ENCODE data around the gene MMP17.
"Not testable (repeated sequence)": the region's sequence is repeated elsewhere in the genome, so short reads cannot be mapped to it uniquely, and the experiment has no call there.

Gene MMP17

DNA sequence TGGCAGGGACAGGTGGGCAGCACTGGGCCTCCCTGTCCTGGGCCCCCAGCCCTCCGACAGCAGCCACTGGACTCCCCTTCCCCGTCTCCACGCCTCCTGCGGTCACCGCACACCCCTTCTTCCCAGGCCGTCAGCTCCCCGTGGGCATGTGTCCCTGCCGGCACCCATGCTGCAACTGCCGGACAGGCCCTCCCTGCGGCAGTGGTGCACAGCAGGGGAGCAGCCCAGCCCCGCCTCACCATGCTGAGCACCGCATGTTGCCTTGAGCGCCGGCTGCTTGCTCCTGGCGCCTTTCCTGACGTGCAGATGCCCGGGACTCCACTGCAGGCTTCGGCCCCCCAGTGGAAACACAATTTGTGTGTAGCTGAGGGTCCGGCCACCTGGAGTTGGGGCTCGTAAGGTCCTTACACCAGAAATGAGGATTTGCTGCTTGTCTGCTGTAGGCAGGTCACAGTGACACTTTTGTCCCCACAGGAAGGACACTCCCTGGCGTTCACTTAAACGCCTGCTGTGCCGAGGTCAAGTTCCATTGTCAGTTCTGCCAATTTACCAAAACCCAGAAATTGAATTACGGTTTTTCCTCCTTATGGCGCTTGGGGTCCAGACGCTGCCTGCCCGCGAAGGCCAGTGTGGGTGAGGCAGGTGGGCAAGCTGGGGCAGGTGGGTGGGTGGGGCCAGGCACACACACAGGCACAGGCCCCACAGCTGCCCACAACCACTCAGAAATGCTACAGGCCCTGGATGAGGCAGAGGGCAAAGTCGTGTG is 28.2 kb upstream of the MMP17 start:
- no peak for FAIRE-seq

DNA sequence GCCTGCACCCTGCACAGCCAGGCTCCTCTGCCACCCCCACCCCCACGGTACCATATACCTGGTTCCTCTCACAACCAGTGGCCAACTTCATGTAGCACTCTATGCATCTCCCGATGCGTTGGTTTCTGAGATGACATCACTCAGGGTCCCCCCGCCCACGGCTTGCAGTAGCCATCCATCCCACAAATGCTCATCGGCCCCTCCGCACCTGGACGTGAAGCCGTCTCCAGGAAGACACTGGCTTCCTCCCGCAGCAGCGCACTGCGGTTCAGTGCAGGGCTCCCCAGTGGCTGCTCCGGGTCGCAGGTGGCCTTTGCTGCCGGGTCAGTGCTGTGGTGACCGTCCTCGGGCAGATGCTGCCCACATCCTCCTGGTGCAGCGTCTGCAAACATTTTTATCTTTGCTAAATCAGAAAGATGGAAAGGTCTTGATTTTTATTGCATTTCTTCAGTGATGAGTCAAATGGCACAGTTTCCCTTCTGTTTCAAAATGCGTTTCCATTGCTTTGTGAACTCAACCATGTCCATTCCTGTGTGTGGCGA is 27.5 kb upstream of the MMP17 start:
- DNase-seq (ENCODE audit: insufficient read length, low spot score), result no peak
- no peak for FAIRE-seq

More for the DNA sequence above, 28.2 kb upstream of the MMP17 start:
- DNase-seq (ENCODE audit: insufficient read length, low spot score), result no peak

DNA sequence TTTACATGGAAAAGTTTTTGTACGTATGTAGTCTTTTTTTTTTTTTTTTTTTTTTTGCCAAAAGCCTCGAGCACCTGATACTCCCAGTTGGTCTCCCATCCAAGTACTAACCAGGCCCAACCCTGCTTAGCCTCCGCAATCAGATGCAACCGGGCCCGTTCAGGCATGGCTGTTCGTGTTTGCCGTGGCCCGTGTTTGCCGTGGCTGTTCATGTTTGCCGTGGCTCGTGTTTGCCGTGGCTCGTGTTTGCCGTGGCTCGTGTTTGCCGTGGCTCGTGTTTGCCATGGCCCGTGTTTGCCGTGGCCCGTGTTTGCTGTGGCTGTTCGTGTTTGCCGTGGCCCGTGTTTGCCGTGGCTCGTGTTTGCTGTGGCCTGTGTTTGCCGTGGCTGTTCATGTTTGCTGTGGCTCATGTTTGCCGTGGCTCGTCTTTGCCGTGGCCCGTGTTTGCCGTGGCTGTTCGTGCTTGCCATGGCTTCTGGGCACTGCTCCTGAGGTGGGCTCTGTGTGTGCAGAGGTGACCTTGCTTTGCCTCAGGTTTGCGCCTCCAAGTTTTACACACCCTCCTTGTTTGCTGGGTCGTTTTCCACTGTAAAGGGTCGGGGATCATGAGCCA is 26.8 kb upstream of the MMP17 start:
- DNase-seq (ENCODE audit: insufficient read length, low spot score) (no peak), FAIRE-seq (no peak)

DNA sequence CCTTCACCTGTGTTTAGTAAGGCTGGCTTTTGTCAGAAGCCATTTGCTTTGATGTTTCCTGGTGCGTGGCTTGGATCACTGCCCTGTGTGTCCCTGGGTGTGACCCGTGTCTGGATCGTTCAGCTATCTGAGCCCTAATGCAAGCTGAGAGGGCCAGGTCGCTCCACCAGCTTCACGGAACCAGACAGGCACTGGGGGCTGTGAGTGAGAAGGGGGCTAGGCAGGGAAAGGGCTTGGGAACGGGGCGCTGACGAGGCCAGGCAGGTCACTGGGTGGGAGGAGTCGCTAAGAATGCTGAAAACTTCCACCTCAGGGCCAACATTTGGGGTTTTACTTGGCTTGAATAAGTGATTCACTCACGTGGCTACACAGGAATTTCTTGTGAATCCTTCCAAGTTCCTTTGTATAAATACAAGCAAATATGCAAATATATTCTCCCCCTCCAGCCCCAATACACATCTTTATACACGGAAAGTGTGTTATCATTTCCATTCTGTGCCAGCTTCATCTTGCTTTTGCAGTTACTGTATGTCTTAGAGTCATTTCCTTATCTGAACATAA is 24.2 kb upstream of the MMP17 start:
- DNase-seq (ENCODE audit: insufficient read length, low spot score) (no peak), FAIRE-seq (no peak)

DNA sequence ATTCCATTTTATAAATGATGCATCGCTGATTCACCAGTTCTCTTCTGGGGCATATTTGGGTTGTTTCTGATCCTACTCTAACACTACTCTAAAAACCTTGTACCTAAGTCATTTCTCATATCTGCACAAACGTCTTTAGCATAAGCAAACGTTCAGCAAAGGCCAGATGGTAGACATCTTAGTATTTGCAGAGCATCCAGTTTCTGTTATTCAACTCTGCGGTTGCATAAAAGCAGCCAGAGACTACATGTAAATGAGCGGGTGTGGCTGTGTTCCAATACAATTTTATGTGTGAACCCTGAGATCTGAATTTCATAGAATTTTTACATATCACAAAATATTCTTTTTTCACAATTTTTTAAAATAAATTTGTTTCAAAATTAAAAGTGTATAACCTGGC is 22.8 kb upstream of the MMP17 start:
- DNase-seq (ENCODE audit: insufficient read length, low spot score) (no peak), FAIRE-seq (no peak)

DNA sequence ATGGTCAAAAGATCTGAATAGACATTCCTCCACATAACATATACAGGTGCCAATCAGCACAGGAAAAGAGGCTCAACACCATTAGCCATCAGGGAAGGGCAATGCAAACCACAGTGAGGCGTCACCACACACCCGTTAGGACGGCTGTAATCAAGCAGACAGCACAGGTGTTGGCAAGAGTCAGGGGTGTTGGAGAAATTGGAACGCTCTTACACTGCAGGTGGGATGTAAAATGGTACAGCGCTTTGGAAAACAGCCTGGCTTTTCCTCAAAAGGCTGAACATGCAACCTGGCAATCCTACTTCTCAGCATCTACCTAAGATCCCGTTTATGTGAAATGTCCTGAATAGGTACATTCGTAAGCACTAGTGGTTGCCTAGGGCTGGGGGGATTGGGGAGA is 21.5 kb upstream of the MMP17 start:
- DNase-seq (ENCODE audit: insufficient read length, low spot score) (no peak), FAIRE-seq (no peak)

DNA sequence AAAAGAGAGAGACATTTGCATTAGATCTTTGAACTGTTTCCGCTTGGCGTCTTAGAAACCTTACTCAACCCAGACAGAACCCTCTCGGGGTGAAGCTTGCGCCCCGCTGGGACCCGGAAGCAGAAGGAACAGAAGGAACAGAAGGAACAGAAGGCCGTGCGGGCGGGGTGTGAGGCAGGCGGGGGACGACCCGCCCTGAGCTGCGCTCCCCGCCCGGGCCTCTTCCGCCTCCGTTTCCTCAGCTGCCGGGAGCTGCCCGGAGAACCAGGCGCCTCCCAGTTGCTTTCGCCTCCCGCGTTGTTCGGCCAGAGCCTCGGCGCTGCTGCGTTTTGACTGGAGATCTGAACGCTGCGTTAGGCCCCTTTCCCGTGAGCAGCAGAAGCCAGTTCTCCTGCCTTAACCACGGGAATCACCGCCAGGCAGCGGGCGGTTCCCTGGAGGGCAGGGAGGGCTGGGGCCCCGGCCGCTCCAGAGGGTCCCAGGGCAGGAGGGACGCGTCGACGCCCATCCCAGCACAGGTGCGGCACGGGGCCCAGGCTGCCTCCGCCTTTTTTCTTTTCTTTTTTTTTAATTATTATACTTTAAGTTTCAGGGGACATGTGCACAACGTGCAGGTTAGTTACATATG is 19.3 kb upstream of the MMP17 start:
- DNase-seq (ENCODE audit: insufficient read length, low spot score), result no peak
- no peak for FAIRE-seq

DNA sequence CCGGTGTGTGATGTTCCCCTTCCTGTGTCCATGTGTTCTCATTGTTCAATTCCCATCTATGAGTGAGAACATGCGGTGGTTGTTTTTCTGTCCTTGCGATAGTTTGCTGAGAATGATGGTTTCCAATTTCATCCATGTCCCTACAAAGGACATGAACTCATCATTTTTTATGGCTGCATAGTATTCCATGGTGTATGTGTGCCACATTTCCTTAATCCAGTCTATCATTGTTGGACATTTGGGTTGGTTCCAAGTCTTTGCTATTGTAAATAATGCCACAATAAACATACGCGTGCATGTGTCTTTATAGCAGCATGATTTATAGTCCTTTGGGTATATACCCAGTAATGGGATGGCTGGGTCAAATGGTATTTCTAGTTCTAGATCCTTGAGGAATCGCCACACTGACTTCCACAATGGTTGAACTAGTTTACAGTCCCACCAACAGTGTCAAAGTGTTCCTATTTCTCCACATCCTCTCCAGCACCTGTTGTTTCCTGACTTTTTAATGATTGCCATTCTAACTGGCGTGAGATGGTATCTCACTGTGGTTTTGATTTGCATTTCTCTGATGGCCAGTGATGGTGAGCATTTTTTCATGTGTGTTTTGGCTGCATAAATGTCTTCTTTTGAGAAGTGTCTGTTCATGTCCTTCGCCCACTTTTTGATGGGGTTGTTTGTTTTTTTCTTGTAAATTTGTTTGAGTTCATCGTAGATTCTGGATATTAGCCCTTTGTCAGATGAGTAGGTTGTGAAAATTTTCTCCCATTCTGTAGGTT is 18.5 kb upstream of the MMP17 start:
- not testable (repeated sequence) for FAIRE-seq; DNase-seq (ENCODE audit: insufficient read length, low spot score)

DNA sequence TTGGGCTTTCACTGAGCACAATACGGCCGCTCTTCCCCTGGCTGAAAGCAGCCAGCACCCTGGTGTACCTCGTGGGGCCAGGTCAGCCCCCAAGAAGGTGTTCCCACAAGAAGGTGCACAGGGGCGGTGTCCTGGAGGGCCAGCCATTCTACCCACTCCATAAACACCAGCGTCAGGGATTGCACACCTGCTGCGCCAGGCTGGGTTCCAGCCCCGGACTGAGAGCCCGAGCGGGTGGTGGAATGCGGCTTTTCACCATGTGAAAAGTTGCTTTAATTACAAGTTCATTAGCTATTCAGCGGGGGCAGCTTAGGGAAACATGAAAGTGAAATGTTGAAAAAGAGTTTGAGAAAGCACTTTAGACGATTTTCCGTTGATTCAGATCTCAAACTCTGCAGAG is 17.5 kb upstream of the MMP17 start:
- no peak for DNase-seq (ENCODE audit: insufficient read length, low spot score)
- no peak for FAIRE-seq

DNA sequence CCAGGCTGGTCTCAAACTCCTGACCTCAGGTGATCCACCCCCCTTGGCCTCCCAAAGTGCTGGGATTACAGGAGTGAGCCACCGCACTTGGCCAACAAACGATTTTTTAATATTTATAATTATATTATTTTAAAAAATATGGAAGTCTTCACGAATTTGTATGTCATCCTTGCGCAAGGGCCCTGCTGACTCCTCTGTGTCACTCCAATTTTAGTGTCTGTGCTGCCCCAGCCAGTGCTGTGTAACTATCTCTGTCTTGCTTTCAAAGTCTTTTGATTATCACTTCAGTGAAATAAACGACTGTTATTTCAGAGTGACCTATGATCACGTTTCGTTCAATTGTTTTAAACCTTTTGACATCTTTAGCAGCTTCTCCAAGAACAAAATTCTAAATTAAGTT is 13.1 kb upstream of the MMP17 start:
- DNase-seq (ENCODE audit: insufficient read length, low spot score) (no peak), FAIRE-seq (no peak)

DNA sequence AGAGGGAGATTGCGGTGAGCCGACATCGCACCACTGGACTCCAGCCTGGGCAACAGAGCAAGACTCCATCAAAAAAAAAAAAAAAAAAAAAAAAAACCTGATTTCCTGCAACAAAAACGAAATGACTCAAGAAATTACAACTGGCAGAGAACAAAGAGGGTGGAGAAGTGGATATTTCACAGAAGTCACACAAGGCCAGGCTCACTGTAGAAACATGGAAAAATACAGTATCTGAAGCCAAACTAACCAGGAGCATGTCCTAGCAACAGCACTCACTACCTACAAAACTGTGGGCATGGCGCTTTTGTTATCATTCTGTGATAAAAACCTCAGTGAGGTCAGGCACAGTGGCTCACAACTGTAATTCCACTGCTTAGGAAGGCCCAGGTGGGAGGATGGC is 11.7 kb upstream of the MMP17 start:
- no peak for FAIRE-seq
- no peak for DNase-seq (ENCODE audit: insufficient read length, low spot score)

DNA sequence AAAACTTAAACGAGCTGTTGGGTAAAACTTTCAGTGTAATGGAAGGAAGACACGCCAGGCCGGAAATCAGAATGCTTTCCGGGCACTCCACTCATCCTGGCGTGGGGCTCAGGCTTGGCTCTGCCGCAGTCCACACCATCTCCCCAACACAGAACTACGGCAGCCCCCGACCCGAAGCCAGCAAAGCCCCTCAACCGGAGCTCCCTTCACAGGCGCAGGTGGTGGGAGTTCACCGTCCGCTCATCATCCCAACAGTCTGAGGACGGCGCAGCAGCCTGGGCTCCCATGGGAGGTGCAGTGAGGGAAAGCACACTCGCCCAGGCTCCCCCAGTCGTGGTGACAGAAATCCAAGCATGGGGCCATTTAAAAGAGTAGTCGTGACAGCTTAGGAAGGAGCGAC is 11.0 kb upstream of the MMP17 start:
- FAIRE-seq (no peak), DNase-seq (ENCODE audit: insufficient read length, low spot score) (no peak)

DNA sequence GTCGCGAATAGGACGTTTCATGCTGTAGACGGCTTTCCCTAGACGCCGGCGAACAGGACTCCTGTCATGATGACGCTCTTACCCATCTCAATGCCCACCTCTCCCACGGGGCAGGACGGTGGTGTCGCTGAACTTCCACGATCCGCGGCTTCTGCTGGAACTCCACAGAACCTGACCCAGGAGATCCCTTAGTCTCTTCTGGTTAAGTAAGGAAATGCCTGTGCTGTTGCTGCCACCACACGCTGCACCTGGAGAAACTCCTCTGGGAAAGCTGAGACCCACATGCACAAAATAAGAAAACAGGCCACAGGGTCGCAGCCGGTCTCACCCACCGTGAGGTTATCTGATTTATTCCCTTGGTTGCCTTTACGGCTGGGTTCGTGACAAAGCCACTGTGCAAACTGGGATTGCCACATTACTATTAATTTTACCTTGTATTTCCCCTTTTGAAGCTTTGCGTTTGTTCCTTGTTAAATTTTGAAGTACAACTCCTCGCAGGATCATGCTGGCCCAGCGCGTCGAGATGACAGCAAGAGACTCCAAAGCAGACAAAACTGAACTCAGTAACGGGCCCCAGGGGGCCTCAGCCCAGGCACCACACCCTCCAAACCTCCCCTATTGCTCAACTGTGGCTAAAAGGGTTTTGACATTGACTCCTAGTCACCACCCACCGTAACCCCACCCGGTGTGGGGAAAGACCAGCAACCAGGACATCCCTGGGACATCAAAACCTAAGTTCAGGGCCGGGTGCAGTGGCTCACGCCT is 9.2 kb upstream of the MMP17 start:
- FAIRE-seq (no peak), DNase-seq (ENCODE audit: insufficient read length, low spot score) (no peak)

DNA sequence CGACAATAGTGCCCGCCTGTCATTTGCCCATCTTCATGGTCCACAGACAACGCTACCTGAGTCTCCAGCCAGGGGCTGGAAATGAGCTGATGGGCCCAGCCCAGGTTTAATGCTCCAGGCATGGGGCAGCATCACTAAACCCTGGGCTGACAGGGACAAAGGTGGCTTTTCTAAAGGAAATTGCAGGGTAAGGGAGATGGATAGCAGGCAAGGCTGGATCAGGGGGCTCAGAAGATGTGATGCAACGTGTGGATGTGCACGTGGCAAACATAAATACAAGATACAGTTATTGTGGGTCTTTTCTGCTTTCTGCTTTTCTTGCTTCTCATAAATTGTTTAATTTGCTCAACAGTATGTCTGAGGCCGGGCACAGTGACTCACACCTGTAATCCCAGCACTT is 3.7 kb upstream of the MMP17 start:
- DNase-seq (ENCODE audit: insufficient read length, low spot score) (no peak), FAIRE-seq (no peak)

DNA sequence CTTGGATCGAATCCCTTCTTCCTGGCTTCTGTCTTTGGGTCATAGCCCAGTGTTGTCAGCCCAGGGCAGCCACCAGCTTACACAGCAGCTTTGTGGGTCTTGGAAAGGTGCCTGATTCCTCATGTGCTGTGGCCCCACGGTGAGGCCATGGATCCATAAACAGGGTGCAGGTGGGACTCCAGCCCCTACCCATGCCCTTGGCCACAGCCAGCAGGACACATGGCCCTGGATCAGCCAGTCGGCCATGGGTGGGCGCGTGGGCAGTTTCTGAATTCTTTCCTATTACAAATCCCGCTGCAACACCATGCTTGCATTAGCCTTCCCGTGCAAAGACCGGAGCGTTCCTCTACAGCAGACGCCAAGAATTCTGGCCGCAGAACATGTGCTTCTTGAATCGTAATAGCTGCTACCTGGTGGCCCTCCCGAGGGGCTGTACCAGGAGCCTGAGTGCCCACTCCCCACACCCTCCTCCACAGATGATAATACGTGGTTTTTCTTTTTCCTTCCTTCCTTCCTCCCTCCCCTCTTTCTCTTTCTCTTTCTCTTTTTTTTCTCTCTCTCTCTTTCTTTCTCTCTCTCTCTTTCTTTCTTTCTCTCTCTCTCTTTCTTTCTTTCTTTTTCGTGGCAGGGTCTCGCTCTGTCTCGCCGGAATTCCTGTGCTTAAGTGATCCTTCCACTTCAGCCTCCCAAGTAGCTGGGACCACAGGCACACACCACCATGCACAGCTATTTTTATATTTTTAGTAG is 2.9 kb upstream of the MMP17 start:
- DNase-seq (ENCODE audit: insufficient read length, low spot score) (no peak), FAIRE-seq (no peak)

DNA sequence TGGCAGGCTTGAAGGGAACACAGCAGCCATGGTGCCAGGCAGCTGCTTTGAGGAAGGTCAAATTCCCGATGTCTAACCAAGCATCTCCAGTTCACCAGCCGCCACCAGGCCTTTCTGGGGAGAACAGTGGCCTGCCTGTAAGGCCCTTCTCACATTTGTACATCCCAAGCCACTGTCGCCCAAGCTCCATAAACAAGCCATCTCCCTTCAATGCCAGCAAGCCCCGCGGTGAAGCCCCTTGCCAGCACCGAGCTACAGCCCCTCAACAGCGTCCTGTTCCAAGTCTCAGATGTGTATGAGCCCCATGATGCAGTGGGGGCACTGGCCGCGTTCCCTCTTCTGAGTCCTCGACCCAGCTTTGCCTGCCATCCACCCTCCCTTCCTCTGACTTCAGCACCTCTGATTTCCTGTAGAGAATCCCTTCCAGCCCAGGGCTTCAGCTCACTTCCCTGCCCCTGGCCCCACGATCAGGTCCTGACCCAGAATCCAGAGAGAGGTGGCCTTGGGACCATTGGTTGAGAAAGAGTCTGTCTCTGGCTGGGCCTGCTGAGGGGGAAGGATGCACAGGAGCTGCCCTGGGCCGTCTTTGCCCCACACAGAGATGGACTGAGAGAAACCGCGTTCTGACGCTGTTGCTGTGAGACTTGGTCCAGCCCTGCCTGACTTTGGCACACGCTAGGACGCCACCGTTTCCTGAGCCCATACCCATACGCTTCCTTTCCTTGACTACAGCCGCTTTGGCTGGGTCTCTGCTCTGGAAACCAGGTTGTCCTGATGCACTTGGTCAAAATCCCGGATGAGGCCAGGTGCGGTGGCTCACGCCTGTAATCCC is 1.9 kb upstream of the MMP17 start:
- FAIRE-seq (no peak), DNase-seq (ENCODE audit: insufficient read length, low spot score) (no peak)

DNA sequence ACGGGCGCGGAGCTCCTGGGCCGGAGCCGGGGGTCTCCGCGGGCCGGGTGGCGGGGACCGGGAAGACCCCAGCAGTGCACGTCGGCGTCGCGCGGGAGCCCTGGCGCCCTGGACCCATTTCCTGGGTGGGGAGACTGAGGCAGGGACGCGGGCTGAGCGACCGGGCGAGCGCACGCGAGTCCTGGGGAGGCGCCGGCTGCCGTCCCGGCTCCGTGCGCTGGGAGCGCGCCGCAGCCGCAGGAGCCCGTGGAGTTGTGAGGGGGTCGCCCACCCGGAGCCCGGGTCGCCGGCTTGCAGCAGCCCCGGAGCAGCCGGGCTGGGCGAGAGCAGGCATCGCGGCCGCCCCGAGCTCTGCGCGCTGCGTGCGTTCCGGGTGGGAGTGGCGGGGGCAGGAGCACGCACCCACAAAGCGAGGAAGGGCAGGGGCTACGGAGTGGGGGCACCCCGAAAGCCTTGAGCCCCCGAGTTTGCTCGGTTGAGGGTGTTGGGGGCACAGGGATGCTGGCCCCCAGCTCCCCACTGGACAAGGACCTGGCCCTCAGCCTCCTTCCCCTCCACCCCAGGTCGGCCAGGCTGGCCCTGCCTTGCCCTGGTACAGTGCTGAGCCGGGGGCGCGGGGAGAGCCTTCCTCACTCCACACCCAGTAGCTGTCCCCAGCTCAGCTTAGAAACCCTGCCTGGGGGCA is 620 bp downstream of the MMP17 start:
- no peak for FAIRE-seq
- DNase-seq (ENCODE audit: insufficient read length, low spot score), result no peak

DNA sequence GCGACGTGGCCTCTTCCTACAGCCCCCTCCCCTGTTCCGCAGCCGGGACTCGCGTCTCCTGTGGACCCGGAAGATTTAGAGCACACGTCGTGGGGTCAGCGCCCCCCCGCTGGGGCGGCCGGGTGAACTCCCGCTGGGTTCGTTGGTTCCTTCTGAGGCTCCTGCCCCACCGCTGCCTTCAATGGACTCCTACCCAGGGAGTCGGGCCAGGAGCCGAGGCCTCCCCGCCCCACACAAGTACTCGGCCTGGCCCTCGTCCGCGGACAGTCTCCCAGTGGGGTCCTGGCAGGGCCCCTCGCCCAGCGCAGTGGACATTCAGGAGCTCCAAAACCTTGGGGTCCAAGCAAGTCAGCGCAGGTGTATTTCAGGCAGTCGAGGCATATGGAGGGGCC is 1.2 kb downstream of the MMP17 start:
- FAIRE-seq (no peak), DNase-seq (ENCODE audit: insufficient read length, low spot score) (no peak)
